ENCODE measurements around the gene CXCR3.

Gene CXCR3

DNA sequence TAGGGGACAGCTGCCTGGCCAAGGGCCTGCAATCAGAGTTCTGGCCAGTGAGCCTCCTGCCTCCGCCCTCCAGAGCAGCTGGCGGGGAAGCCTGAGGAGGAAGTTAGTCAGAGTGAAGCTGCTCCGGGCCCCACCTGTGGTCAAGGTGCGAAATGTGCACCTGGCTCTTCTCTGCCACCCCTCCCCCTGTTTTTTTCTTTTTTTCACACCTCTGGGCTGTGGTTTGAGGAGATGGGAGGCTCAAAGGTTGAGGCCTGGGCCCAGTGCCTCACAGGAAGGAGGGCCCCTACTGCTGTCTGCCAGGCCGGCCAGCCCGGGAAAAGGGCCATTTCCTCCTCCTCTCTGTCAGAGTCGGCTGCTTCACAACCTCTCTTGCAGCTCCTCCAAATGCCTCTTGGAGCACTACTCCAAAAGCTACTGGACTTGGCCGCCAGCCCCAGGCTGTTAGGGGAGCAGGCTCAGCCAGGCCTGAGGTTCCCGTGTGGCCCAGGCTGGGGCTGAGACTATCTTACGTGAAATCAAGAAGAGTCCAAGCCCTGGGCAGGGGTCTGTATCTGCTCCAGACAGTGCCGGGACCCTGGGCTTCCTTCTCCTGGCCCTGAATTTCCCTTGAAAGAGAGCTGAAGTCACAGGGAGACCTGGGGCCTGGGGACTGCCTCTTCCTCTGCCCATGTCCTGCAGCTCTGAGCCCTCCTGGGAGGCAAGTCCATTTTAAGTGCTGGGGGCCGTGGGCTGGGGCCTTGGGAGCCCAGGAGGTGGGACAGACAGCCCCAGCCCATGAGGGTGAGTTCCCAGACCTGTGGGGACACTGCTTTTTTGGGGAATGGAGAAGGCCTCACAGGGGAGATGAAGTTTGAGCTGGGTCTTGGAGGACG, 4.5 kb upstream of the CXCR3 start:
- DNase-seq (ENCODE audit: low read depth) = peak; percentile 78
- H3K4me3 ChIP-seq (ENCODE audit: low read depth, low read length) = no peak overlapping the region
- TF ChIP-seq, protein P1, sequence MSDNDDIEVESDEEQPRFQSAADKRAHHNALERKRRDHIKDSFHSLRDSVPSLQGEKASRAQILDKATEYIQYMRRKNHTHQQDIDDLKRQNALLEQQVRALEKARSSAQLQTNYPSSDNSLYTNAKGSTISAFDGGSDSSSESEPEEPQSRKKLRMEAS (IDR thresholded peaks at IDR 0.05; ENCODE audit: low read depth, low read length) = no peak
- TF ChIP-seq, protein P2, sequence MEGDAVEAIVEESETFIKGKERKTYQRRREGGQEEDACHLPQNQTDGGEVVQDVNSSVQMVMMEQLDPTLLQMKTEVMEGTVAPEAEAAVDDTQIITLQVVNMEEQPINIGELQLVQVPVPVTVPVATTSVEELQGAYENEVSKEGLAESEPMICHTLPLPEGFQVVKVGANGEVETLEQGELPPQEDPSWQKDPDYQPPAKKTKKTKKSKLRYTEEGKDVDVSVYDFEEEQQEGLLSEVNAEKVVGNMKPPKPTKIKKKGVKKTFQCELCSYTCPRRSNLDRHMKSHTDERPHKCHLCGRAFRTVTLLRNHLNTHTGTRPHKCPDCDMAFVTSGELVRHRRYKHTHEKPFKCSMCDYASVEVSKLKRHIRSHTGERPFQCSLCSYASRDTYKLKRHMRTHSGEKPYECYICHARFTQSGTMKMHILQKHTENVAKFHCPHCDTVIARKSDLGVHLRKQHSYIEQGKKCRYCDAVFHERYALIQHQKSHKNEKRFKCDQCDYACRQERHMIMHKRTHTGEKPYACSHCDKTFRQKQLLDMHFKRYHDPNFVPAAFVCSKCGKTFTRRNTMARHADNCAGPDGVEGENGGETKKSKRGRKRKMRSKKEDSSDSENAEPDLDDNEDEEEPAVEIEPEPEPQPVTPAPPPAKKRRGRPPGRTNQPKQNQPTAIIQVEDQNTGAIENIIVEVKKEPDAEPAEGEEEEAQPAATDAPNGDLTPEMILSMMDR (IDR thresholded peaks at IDR 0.05; ENCODE audit: low read depth, low read length) = peak; percentile 8
- TF ChIP-seq POLR2A (IDR thresholded peaks at IDR 0.05; ENCODE audit: extremely low read depth, insufficient read length) (no peak), MYC (IDR thresholded peaks at IDR 0.05; ENCODE audit: low read depth, low read length) (no peak)

DNA sequence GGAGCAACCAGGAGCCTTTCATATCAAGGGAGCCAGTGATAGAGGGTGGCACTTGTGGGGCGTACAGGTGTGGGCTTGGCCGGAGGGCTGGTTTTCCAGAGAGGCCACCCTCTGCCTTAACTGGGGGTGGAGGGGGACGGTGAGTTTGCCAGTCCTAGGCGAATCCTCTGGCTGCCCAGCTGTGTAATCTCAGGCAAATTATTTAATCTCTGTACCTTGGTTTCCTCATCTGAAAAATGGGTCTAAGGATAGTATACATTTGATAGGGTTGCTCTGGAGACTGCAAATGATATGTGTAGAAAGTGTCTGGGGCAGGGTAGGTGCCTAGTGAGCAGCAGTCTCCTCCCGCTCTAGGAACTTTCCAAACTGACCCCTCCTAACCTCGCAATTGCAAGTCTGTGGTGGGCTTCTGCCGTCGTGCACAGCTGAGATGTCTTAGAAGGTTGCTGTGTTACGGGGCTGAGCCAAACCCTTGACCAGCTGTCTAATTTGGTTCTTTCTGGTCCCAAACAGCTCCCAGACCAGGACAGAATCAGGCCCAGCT, 3.8 kb upstream of the CXCR3 start:
- no peak overlapping the region for H3K4me3 ChIP-seq (ENCODE audit: low read depth, low read length)
- no peak for DNase-seq (ENCODE audit: low read depth)
- TF ChIP-seq, protein P1 (IDR thresholded peaks at IDR 0.05; ENCODE audit: low read depth, low read length) = no peak
- TF ChIP-seq MYC (IDR thresholded peaks at IDR 0.05; ENCODE audit: low read depth, low read length) (no peak), POLR2A (IDR thresholded peaks at IDR 0.05; ENCODE audit: extremely low read depth, insufficient read length) (no peak)
- TF ChIP-seq, protein P2 (IDR thresholded peaks at IDR 0.05; ENCODE audit: low read depth, low read length) = no peak

DNA sequence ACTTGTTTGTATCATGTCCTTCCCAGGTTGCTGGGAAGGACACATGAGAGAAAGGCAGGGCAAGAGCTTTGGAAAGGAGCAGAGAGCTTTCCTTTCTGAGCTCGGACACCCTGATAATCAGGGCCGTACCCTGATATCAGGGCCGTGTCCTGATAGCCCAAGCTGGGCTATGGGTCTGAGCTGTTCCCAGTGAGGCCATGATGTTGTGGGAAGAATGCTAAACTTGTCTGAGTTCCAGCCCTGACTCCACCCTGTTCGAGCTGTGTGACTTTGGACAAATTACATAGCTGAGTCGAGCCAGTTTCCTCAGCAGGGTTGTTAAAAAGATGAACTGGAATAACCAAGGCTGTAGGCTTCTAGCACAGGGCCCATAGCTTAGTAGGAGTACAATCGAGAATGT, 3.3 kb upstream of the CXCR3 start:
- H3K4me3 ChIP-seq (ENCODE audit: low read depth, low read length) = no peak overlapping the region
- DNase-seq (ENCODE audit: low read depth) = no peak
- TF ChIP-seq POLR2A (IDR thresholded peaks at IDR 0.05; ENCODE audit: extremely low read depth, insufficient read length) (no peak), MYC (IDR thresholded peaks at IDR 0.05; ENCODE audit: low read depth, low read length) (no peak)
- TF ChIP-seq, protein P2 (IDR thresholded peaks at IDR 0.05; ENCODE audit: low read depth, low read length) = no peak
- TF ChIP-seq, protein P1 (IDR thresholded peaks at IDR 0.05; ENCODE audit: low read depth, low read length) = no peak

DNA sequence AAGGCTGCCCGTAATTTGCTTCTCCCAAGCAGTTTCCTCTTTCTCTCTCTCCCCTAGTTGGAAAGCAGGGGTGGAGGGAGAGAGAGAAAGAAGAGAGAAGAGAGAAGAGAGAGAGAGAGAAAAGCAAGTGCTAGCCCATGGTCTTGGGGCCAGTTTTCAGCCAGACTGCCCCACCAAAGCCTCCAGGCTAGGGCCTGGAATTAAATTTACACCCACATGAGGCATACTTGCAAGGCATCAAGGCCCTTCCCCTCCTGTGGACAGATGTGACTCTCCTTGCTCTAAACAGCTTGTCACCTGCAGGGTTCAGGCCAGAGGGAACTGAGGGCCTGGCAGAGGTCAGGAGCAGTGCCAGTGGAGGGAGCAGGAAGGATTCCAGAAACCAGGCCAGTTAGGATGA, 1.7 kb upstream of the CXCR3 start:
- no peak overlapping the region for H3K4me3 ChIP-seq (ENCODE audit: low read depth, low read length)
- TF ChIP-seq, protein P2 (IDR thresholded peaks at IDR 0.05; ENCODE audit: low read depth, low read length) = no peak
- TF ChIP-seq MYC (IDR thresholded peaks at IDR 0.05; ENCODE audit: low read depth, low read length) = no peak
- TF ChIP-seq POLR2A (IDR thresholded peaks at IDR 0.05; ENCODE audit: extremely low read depth, insufficient read length) = no peak
- TF ChIP-seq, protein P1 (IDR thresholded peaks at IDR 0.05; ENCODE audit: low read depth, low read length) = no peak
- DNase-seq (ENCODE audit: low read depth) = peak; percentile 24

DNA sequence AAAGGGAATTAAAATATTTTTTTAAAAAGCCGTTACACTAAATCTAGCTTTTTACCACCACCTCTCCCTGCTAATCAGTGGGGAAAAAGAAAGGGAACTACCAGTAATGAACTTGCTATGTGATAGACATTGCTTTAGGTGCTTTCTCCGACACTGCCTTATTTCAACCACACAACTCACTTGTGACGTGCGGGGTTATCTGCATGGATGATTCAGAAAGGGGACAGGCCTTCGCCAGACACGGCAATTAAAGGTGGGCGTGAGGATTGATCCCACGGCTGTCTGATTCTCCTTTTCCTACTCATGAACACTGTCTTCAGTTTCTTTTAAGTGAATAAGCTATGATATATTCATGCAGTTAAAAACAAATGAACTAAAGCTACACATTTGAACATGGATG, 882 bp upstream of the CXCR3 start:
- H3K4me3 ChIP-seq (ENCODE audit: low read depth, low read length) = no peak overlapping the region
- TF ChIP-seq POLR2A (IDR thresholded peaks at IDR 0.05; ENCODE audit: extremely low read depth, insufficient read length) (no peak), MYC (IDR thresholded peaks at IDR 0.05; ENCODE audit: low read depth, low read length) (no peak)
- TF ChIP-seq, protein P2 (IDR thresholded peaks at IDR 0.05; ENCODE audit: low read depth, low read length) = no peak
- TF ChIP-seq, protein P1 (IDR thresholded peaks at IDR 0.05; ENCODE audit: low read depth, low read length) = no peak
- peak; percentile 64 for DNase-seq (ENCODE audit: low read depth)

Data from NB4 (cell line).